Measurements from ENCODE around the gene OLAH. TPM values are rescaled to one million over a fixed set of nuclear protein-coding genes. Genes with fewer than 3 reads are reported as not detected.

Gene OLAH
- total and polyA plus RNA-seq, 2 experiments from 2014 or later, result not detected

DNA sequence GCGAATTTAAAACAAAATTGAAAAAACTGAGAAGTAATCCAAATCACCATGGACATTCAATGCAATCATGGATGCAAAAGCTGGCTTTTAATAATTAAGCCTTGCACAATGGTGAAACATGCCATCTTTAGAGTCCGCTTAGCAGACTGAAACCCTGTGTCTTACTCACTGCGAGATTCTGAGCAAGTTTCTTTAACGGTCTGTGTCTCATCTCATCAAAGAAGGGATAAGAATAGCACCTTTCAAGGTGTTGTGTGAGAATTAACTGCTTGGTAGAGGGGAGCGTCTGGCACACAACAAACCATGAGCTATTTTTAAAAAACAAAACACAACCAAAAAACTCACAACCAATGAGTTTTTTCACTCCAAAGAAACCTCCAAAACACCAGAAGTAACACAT lies 23.4 kb downstream of the OLAH start:
- DNase-seq, result no peak
- in situ Hi-C loops (cut with MboI), result no loop called here
- 72 to 76% methylated on average over 5 of the region's 5 CpGs for WGBS, 2 experiments (ENCODE audit: low coverage in 1 of 2, low lambda C conversion rate in 2 of 2, missing lambda C conversion rate in 2 of 2)
- Histone ChIP-seq H3K4me3 (no peak overlapping the region), H4K20me1 (ENCODE audit: insufficient read depth) (no peaks in the 10 kb centered on the region), H2AFZ (no peak overlapping the region), H3K4me2 (ENCODE audit: unreplicated experiment) (no peak overlapping the region), H3K9me2 (ENCODE audit: insufficient read depth) (no peaks in the 10 kb centered on the region), H3K4me1 (ENCODE audit: insufficient read depth) (no peaks in the 10 kb centered on the region), H3K27ac (no peak overlapping the region), H3K79me2 (ENCODE audit: insufficient read depth) (no peaks in the 10 kb centered on the region), H3F3A (ENCODE audit: insufficient read depth) (no peaks in the 10 kb centered on the region), H3K36me3 (ENCODE audit: low read depth) (no peaks in the 10 kb centered on the region), H3K27me3 (replicated peaks; ENCODE audit: insufficient read depth) (no peaks in the 10 kb centered on the region), H3K9ac (no peak overlapping the region), H3K9me3 (ENCODE audit: low read depth) (no peaks in the 10 kb centered on the region)
- TF ChIP-seq EZH2phosphoT487 (IDR thresholded peaks at IDR 0.05; ENCODE audit: insufficient read depth, low read depth), result no peak
- no peak for TF ChIP-seq EZH2 (IDR thresholded peaks at IDR 0.05; ENCODE audit: insufficient read depth, poor library complexity, severe bottlenecking)

DNA sequence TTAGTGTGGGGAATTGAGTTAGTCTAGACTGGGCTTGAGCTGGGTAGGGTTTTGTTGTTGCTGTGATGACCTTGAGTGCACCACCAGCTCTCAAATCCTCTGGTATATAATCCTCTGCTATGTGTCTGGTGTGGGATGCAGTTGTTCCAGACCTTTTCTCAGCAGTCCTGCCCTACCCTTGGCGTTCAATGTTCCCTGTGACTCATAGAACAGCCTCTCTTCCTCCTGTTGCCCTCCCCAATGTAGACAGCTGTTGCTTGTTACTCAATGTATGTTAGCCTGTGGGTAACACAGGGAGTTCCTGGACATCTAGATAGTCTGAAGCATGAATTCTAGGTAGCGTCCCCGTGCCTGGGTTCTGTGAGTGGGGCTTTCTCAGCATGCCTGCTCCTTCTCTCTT lies 25.1 kb downstream of the OLAH start:
- H3K79me2 ChIP-seq (ENCODE audit: insufficient read depth), result no peaks in the 10 kb centered on the region
- no peak for TF ChIP-seq EZH2 (IDR thresholded peaks at IDR 0.05; ENCODE audit: insufficient read depth, poor library complexity, severe bottlenecking)
- no peak for TF ChIP-seq EZH2phosphoT487 (IDR thresholded peaks at IDR 0.05; ENCODE audit: insufficient read depth, low read depth)
- DNase-seq, result peak; percentile 62
- no peaks in the 10 kb centered on the region for H4K20me1 ChIP-seq (ENCODE audit: insufficient read depth)
- H3F3A ChIP-seq (ENCODE audit: insufficient read depth), result no peaks in the 10 kb centered on the region
- H2AFZ ChIP-seq, result no peak overlapping the region
- no peaks in the 10 kb centered on the region for H3K9me2 ChIP-seq (ENCODE audit: insufficient read depth)
- H3K27me3 ChIP-seq (replicated peaks; ENCODE audit: insufficient read depth), result no peaks in the 10 kb centered on the region
- no peak overlapping the region for H3K4me3 ChIP-seq
- no peak overlapping the region for H3K27ac ChIP-seq
- in situ Hi-C loops (cut with MboI), result no loop called here
- WGBS, 2 experiments (ENCODE audit: low coverage in 1 of 2, low lambda C conversion rate in 2 of 2, missing lambda C conversion rate in 2 of 2), result 21 to 42% methylated on average over 3 of the region's 3 CpGs
- H3K36me3 ChIP-seq (ENCODE audit: low read depth), result no peaks in the 10 kb centered on the region
- H3K9me3 ChIP-seq (ENCODE audit: low read depth), result no peaks in the 10 kb centered on the region
- no peaks in the 10 kb centered on the region for H3K4me1 ChIP-seq (ENCODE audit: insufficient read depth)
- H3K9ac ChIP-seq, result no peak overlapping the region
- no peak overlapping the region for H3K4me2 ChIP-seq (ENCODE audit: unreplicated experiment)

DNA sequence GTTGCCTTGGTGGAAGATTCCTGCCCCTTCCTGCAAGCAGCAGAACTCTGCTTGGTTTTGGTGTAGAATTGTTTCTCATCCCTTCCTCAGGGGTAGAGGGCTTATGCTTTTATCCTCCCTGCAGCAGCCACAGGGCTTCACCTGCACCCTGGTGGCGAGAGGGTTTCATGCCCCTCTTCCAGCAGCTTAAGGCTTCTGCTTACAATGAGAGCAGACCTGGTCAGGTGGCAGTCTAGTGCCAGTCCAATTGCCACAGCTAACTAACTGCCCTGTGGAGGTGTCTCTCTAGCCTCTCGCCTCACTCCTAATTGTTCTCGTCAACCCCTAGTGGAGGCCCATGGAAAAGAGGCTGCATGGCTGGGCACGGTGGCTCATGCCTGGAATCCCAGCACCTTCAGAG lies 25.5 kb downstream of the OLAH start:
- Histone ChIP-seq H3K27ac (no peak overlapping the region), H3F3A (ENCODE audit: insufficient read depth) (no peaks in the 10 kb centered on the region), H3K36me3 (ENCODE audit: low read depth) (no peaks in the 10 kb centered on the region), H4K20me1 (ENCODE audit: insufficient read depth) (no peaks in the 10 kb centered on the region), H3K4me2 (ENCODE audit: unreplicated experiment) (no peak overlapping the region), H3K4me1 (ENCODE audit: insufficient read depth) (no peaks in the 10 kb centered on the region), H3K79me2 (ENCODE audit: insufficient read depth) (no peaks in the 10 kb centered on the region), H3K9me3 (ENCODE audit: low read depth) (no peaks in the 10 kb centered on the region), H2AFZ (no peak overlapping the region), H3K27me3 (replicated peaks; ENCODE audit: insufficient read depth) (no peaks in the 10 kb centered on the region), H3K9me2 (ENCODE audit: insufficient read depth) (no peaks in the 10 kb centered on the region), H3K4me3 (no peak overlapping the region), H3K9ac (no peak overlapping the region)
- no peak for DNase-seq
- TF ChIP-seq EZH2 (IDR thresholded peaks at IDR 0.05; ENCODE audit: insufficient read depth, poor library complexity, severe bottlenecking) (no peak), EZH2phosphoT487 (IDR thresholded peaks at IDR 0.05; ENCODE audit: insufficient read depth, low read depth) (no peak)
- in situ Hi-C loops (cut with MboI), result no loop called here
- WGBS, 2 experiments (ENCODE audit: low coverage in 1 of 2, low lambda C conversion rate in 2 of 2, missing lambda C conversion rate in 2 of 2), result 56 to 59% methylated on average over 4 of the region's 4 CpGs

DNA sequence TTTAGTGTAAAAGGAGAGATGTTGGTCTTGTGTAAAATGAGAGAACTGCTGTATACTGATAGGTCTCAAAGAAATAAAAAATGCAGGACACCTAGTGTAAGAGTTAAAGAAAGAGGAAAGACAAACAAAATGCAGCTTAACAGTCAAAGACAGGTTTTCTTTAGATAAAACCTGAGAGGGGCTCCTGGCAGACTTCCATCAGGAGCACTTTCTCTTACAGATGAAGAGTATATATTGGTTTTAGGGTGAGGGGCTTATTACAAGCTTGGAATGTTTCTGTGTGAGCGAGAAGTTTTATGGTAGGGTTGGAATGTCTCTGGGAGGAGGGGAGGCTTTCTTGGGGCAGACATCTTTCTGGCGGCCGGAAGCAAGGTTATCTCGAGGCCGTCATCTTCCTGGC lies 28.6 kb downstream of the OLAH start:
- Histone ChIP-seq H3K79me2 (ENCODE audit: insufficient read depth) (no peaks in the 10 kb centered on the region), H3K27me3 (replicated peaks; ENCODE audit: insufficient read depth) (no peaks in the 10 kb centered on the region), H3K9me3 (ENCODE audit: low read depth) (no peaks in the 10 kb centered on the region), H3K27ac (no peak overlapping the region), H4K20me1 (ENCODE audit: insufficient read depth) (no peaks in the 10 kb centered on the region), H3K4me3 (no peak overlapping the region), H2AFZ (no peak overlapping the region), H3K4me2 (ENCODE audit: unreplicated experiment) (no peak overlapping the region), H3K9ac (no peak overlapping the region), H3K4me1 (ENCODE audit: insufficient read depth) (no peaks in the 10 kb centered on the region), H3K9me2 (ENCODE audit: insufficient read depth) (no peaks in the 10 kb centered on the region), H3K36me3 (ENCODE audit: low read depth) (no peaks in the 10 kb centered on the region), H3F3A (ENCODE audit: insufficient read depth) (no peaks in the 10 kb centered on the region)
- WGBS, 2 experiments (ENCODE audit: low coverage in 1 of 2, low lambda C conversion rate in 2 of 2, missing lambda C conversion rate in 2 of 2), result 80 to 84% methylated on average over 5 of the region's 5 CpGs
- TF ChIP-seq EZH2phosphoT487 (IDR thresholded peaks at IDR 0.05; ENCODE audit: insufficient read depth, low read depth), result no peak
- no peak for TF ChIP-seq EZH2 (IDR thresholded peaks at IDR 0.05; ENCODE audit: insufficient read depth, poor library complexity, severe bottlenecking)
- in situ Hi-C loops (cut with MboI), result no loop called here
- DNase-seq, result no peak

GRCh38 chr10:15075421-15075820 lies 31.7 kb downstream of the OLAH start:
- Histone ChIP-seq H3K79me2 (ENCODE audit: insufficient read depth) (no peaks in the 10 kb centered on the region), H2AFZ (no peak overlapping the region), H3K27me3 (replicated peaks; ENCODE audit: insufficient read depth) (no peaks in the 10 kb centered on the region), H3K9ac (no peak overlapping the region), H4K20me1 (ENCODE audit: insufficient read depth) (no peaks in the 10 kb centered on the region), H3K4me3 (no peak overlapping the region), H3K4me1 (ENCODE audit: insufficient read depth) (no peaks in the 10 kb centered on the region), H3F3A (ENCODE audit: insufficient read depth) (no peaks in the 10 kb centered on the region), H3K9me3 (ENCODE audit: low read depth) (no peaks in the 10 kb centered on the region), H3K9me2 (ENCODE audit: insufficient read depth) (no peaks in the 10 kb centered on the region), H3K4me2 (ENCODE audit: unreplicated experiment) (no peak overlapping the region), H3K36me3 (ENCODE audit: low read depth) (no peaks in the 10 kb centered on the region), H3K27ac (no peak overlapping the region)
- TF ChIP-seq EZH2 (IDR thresholded peaks at IDR 0.05; ENCODE audit: insufficient read depth, poor library complexity, severe bottlenecking) (no peak), EZH2phosphoT487 (IDR thresholded peaks at IDR 0.05; ENCODE audit: insufficient read depth, low read depth) (no peak)
- in situ Hi-C loops (cut with MboI), result no loop called here
- DNase-seq, result no peak
- 70 to 85% methylated on average over 3 of the region's 3 CpGs for WGBS, 2 experiments (ENCODE audit: low coverage in 1 of 2, low lambda C conversion rate in 2 of 2, missing lambda C conversion rate in 2 of 2)

Data from GM23248 (cell line).